ENCODE data around the gene MROH8.
"Not testable (repeated sequence)": the region's sequence is repeated elsewhere in the genome, so short reads cannot be mapped to it uniquely, and the experiment has no call there.

Gene MROH8

GRCh38 chr20:37077009-37077408 lies 102.3 kb downstream of the MROH8 start:
- no peak for DNase-seq

DNA sequence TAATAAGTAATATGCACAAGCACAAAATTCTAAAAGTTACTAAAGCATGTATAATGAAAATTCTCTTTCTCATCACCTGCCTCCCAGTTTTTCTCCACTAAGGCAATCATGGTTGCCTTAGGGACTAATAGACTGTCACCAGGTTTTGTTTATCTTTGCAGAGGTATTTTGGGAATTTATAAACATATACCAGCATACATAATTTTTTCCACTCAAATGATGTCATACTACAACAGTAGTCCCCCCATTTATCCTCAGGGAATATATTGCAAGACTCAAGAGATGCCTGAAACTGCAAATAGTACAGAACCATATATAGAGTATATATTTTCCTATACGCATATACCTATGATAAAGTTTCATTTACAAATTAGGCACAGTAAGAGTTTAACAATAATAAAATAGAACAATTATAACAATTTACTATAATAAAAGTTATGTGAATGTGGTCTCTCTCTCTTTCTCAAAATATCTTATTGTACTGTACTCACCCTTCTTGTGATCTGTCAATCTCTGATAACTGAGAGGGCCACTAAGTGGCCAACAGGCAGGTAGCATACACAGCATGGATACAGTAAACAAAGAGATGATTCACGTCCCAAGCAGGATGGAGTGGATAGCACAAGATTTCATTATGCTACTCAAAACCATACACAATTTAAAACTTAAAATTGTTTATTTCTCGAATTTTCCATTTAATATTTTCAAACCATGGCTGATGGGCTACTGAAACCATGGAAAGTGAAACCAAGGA lies 103.2 kb downstream of the MROH8 start:
- DNase-seq, result no peak

DNA sequence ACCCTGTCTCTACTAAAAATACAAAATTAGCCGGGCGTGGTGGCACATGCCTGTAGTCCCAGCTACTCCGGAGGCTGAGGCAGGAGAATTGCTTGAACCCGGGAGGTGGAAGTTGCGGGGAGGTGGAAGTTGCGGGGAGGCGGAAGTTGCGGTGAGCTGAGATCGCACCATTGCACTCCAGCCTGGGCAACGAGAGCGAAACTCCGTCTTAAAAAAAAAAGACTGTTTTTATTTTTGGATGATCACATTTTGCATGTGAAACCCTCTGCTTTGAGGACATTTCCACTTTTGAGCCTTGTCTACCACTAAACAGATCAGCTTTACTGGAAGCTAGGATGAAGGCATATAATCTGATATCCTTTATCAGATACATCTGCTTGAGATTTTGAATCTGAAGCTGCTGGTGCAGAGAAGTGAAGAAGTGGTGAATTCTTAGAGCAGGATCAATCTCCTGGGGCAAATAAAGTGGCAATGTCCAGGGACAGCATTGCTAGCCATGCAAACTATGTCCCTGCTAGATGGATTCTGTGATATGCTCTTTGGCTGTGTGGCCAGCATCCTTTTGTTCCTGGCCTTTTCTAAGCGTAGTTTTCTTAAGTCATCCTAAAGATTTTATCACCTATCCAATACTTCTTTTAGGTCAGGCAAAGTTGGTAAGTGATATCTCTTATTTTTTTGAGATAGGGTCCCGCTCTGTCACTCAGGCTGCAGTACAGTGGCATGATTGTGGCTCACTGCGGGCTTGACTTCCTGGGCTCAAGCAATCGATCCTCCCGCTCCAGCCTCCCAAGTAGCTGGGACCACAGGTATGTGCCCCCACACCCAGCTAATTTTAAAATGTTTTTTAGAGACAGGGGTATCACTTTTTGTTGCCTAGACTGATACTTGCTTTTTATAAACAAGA lies 106.8 kb downstream of the MROH8 start:
- no peak for DNase-seq

DNA sequence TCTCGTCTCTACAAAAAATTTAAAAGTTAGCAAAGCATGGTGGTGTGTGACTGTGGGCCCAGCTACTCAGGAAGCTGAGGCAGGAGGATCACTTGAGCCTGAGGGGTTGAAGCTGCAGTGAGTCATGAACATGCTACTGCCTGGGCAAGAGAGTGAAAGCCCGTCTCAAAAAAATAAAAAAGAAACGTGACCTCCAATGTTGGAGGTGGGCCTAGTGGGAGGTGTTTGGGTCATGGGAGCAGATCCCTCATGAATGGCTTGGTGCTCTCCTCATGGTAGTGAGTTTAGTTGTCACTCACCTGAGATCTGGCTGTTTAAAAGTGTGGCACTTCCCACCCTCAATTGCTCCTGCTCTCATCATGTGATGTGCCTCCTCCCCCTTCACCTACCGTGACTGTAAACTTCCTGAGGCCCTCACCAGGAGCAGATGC lies 107.9 kb downstream of the MROH8 start:
- no peak for DNase-seq

DNA sequence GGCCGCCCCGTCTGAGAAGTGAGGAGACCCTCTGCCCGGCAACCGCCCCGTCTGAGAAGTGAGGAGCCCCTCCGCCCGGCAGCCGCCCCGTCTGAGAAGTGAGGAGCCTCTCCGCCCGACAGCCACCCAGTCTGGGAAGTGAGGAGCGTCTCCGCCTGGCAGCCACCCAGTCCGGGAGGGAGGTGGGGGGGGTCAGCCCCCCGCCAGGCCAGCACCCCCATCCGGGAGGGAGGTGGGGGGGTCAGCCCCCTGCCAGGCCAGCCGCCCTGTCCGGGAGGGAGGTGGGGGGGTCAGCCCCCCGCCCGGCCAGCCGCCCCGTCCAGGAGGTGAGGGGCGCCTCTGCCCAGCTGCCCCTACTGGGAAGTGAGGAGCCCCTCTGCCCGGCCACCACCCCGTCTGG lies 109.8 kb downstream of the MROH8 start:
- DNase-seq, result not testable (repeated sequence)

- no peak for DNase-seq
Measured at GRCh38 chr20:37066168-37066567, 113.2 kb downstream of the MROH8 start.

DNA sequence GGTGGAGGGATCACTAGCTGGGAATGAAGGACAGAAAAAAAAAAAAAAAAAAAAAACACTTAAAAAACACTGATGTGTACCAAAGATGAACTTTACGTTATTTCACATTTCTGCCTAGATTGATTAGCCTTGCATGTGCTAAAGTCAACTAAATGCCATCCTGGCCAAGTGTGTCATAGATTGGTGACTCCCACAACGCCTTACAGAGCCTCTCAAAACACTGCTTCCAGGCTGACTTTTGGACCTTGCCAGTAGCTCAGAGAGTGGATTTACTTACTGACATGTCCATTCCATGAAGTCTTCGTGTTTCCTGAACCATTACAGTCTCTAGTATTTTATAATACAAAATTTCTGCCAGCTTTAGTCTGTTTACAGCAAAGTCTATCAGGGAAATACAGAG lies 124.1 kb downstream of the MROH8 start:
- DNase-seq, result no peak

DNA sequence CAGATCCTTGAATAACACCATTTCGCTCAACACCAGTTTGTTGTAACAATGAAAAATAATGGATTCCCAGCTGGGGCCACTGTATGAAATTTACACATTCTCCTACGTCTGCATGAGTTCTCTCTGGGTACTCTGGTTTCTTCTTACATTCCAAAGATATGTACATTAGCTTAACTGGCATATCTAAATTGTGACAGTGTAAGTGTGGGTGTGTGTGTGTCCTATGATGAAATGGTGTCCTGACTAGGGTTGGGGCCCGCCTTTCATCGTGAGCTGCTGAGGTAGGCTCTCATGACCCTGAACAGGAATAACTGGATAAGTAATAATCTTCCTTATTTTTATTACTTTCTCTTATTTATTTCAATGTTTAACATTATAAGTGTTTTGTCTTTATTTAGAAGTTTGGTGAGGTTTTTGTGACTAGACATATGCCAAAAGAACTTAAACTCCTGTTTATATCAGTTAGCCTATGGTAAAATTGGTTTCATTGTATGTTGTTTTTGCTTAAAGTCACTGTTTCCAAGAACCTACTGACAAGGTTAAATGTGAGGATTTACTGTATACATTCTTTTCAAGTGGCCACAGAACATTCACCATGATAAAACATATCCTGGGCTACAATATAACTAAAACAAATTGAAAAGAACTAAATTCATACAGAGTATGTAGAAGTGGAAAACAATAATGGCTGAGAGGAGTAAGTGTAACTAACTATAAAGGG lies 126.0 kb downstream of the MROH8 start:
- DNase-seq, result no peak

Data from NCI-H2081 treated with DMSO at 0.1 percent for 48 hours (cell line).